Pancreas (tissue), 10 donors: ENCODE results near the gene MAFF. TPM values are rescaled to one million over a fixed set of nuclear protein-coding genes. Genes with fewer than 3 reads are reported as not detected.

Experiments used
- ATAC-seq, 4 donors: fragments of 200-7000 bp; cut with Tn5 transposase; one replicate each; pipeline versions ENCODE4 v1.8.0 to v1.9.1; 2020; ENCODE audit warnings: mild to moderate bottlenecking in 4 of 4, moderate library complexity in 4 of 4
- DNase-seq, 6 donors: peaks; one replicate each; pipeline ENCODE4 v3.0.0-alpha.2; 2020
- FAIRE-seq: peaks from 2 replicates; lab custom pipeline; 2012; peaks lifted over from hg19 to GRCh38; lab: Jason Lieb, UNC
- H3K27ac ChIP-seq, 4 donors: fragments of 200-600 bp; sonication (generic); 1 replicate in 3 of 4; 2 replicates in 1 of 4; pipeline versions ENCODE4 v1.5.0 to v1.8.0; 2020
- H3K27me3 ChIP-seq, 4 donors: fragments of 200-600 bp; one replicate each; pipeline ENCODE4 v1.8.0; 2021
- H3K36me3 ChIP-seq, 3 donors: fragments of 200-600 bp; sonication (generic) in 1 of 3; one replicate each; pipeline versions ENCODE4 v1.5.0 to v1.8.0; 2020 to 2021
- H3K4me1 ChIP-seq, 3 donors: fragments of 200-600 bp; one replicate each; pipeline ENCODE4 v1.8.0; 2021
- H3K4me3 ChIP-seq, 4 donors: fragments of 200-600 bp; sonication (generic) in 2 of 4; one replicate each; pipeline versions ENCODE4 v1.5.0 to v1.8.0; 2020 to 2021
- H3K9me3 ChIP-seq, 4 donors: fragments of 200-600 bp; one replicate each; pipeline ENCODE4 v1.8.0; 2021
- CTCF ChIP-seq, 4 donors: fragments of 200-600 bp; sonication (generic) in 3 of 4; IDR thresholded peaks; one replicate each; pipeline versions ENCODE4 v1.5.0 to v1.8.0; 2021; ENCODE audit warnings: antibody characterized with exemption in 4 of 4
- WGBS, 2 donors: extraction: QIAGEN DNeasy Blood & Tissue Kit; methylation state at CpG; one replicate each; pipeline ENCODE4 v1.1.7; 2013; 5-methylcytosine and 5-hydroxymethylcytosine counted together
- intact Hi-C, 3 donors: fragments of 100-400 bp; cut with DNase I; formaldehyde crosslinking; loops; one replicate each; pipeline versions ENCODE4 v1.11.1 to v1.14.2; 2022
- polyA plus RNA-seq, 2 donors: library from polyadenylated mRNA; stranded (reverse); fragments of 200-250 nt; gene quantifications; one replicate each; pipeline ENCODE4 v1.2.3, GENCODE V29; 2013
- total RNA-seq, 6 donors: library from RNA; stranded (reverse); fragmentation: NEBNext Ultra II Directional in 4 of 6; extraction: Animal tissue kit (Norgen Biotek cat#: 25700) in 4 of 6; gene quantifications; one replicate each; pipeline versions ENCODE4 v1.2.1 to v1.2.4, GENCODE V29; 2021 to 2023
- donor health status: healthy with polysubstance abuse.
- donor health status: DM: no; HTN: no; CAD: no; lungs with moderate emphysema.
- donor health status: DM: no; HTN: no; CAD: no.
- donor health status: control.
- donor health status: control.
- donor health status: Bipolar disorder and iron deficiency.
- donor health status: DM: yes; HTN: yes; CAD: no.
- donor health status: DM: no; HTN: no; CAD: no.
- donor health status: DM: no; HTN: no; CAD: no.
- donor health status: DM: yes; HTN: yes; CAD: no.

Gene MAFF
- total and polyA plus RNA-seq, 8 donors: 3.4 to 16.7 (median 7.7) TPM

- Histone ChIP-seq H3K27ac (peak overlapping the region in 3 of 4 donors; percentile 46 to 76 (median 69)), H3K27me3 (no peaks in the 10 kb centered on the region), H3K4me3 (peak overlapping the region in 1 of 4 donors; percentile 2), H3K4me1 (peaks cover 5 to 39% (median 12%) of the 10 kb centered on the region in 3 donors), H3K9me3 (no peaks in the 10 kb centered on the region), H3K36me3 (no peaks in the 10 kb centered on the region)
- WGBS, 2 donors: 30 to 50% methylated on average over 14 of the region's 14 CpGs
- DNase-seq (no peak), FAIRE-seq (no peak), ATAC-seq (peak in 3 of 4 donors; percentile 5 to 9 (median 6))
- intact Hi-C loops: loop anchor here in 1 of 3 donors (5.0 kb wide), 1 partner anchor 95 kb away; no protein-coding TSS in a partner anchor
- TF ChIP-seq CTCF (IDR thresholded peaks at IDR 0.05): no peak
Measured at GRCh38 chr22:38257181-38257580, 55.4 kb downstream of the MAFF start.

GRCh38 chr22:38257650-38258250 lies 56.0 kb downstream of the MAFF start:
- peak; percentile 56 to 88 (median 80) for DNase-seq
- peak overlapping the region in 1 of 4 donors; percentile 2 for H3K4me3 ChIP-seq
- no peak for FAIRE-seq

GRCh38 chr22:38258895-38259294 lies 57.1 kb downstream of the MAFF start:
- Histone ChIP-seq H3K9me3 (no peaks in the 10 kb centered on the region), H3K27me3 (no peaks in the 10 kb centered on the region), H3K36me3 (no peaks in the 10 kb centered on the region), H3K4me3 (no peak overlapping the region), H3K27ac (peak overlapping the region in 3 of 4 donors; percentile 46 to 76 (median 69)), H3K4me1 (peaks cover 5 to 47% (median 16%) of the 10 kb centered on the region in 3 donors)
- FAIRE-seq (no peak), DNase-seq (no peak), ATAC-seq (no peak)
- 77 to 78% methylated on average over 8 of the region's 8 CpGs for WGBS, 2 donors
- intact Hi-C loops: loop anchor here in 1 of 3 donors (5.0 kb wide), 1 partner anchor 93 kb away; no protein-coding TSS in a partner anchor
- TF ChIP-seq CTCF (IDR thresholded peaks at IDR 0.05): no peak

More at GRCh38 chr22:38257650-38258250, 56.0 kb downstream of the MAFF start:
- 17 to 35% methylated on average over 4 of the region's 4 CpGs for WGBS, 2 donors
- Histone ChIP-seq H3K36me3 (no peaks in the 10 kb centered on the region), H3K27ac (peak overlapping the region in 3 of 4 donors; percentile 46 to 76 (median 69)), H3K9me3 (no peaks in the 10 kb centered on the region), H3K27me3 (no peaks in the 10 kb centered on the region), H3K4me1 (peaks cover 5 to 45% (median 16%) of the 10 kb centered on the region in 3 donors)
- intact Hi-C loops: loop anchor here in 1 of 3 donors (5.0 kb wide), 1 partner anchor 95 kb away; no protein-coding TSS in a partner anchor
- peak; percentile 79 to 88 (median 85) for ATAC-seq
- TF ChIP-seq CTCF (IDR thresholded peaks at IDR 0.05): no peak

- H3K9me3 ChIP-seq: no peaks in the 10 kb centered on the region
- H3K27me3 ChIP-seq: no peaks in the 10 kb centered on the region
- intact Hi-C loops: loop anchor here in 1 of 3 donors (5.0 kb wide), 1 partner anchor 93 kb away; no protein-coding TSS in a partner anchor
- 81 to 85% methylated on average over 8 of the region's 8 CpGs for WGBS, 2 donors
- DNase-seq (no peak), ATAC-seq (no peak), FAIRE-seq (no peak)
- H3K27ac ChIP-seq: peak overlapping the region in 2 of 4 donors; percentile 17 to 29
- peaks cover 5 to 47% (median 16%) of the 10 kb centered on the region in 3 donors for H3K4me1 ChIP-seq
- H3K4me3 ChIP-seq: no peak overlapping the region
- no peaks in the 10 kb centered on the region for H3K36me3 ChIP-seq
- no peak for TF ChIP-seq CTCF (IDR thresholded peaks at IDR 0.05)
Measured at GRCh38 chr22:38259370-38259769, 57.6 kb downstream of the MAFF start.
